ENCODE measurements around the gene MINDY4.

Gene MINDY4

GRCh38 chr7:30886608-30887011, 115.4 kb downstream of the MINDY4 start:
- no peaks in the 10 kb centered on the region for H3K27me3 ChIP-seq (ENCODE audit: control insufficient read depth, insufficient read depth, low read length)
- no peaks in the 10 kb centered on the region for H3K9me3 ChIP-seq (ENCODE audit: control insufficient read depth, insufficient read depth, low read length)
- H3K9ac ChIP-seq (ENCODE audit: low read depth, low read length), result no peak overlapping the region
- H3K4me1 ChIP-seq (ENCODE audit: control insufficient read depth, insufficient read depth, low read length), result peaks cover 19% of the 10 kb centered on the region
- H3K27ac ChIP-seq (ENCODE audit: low read depth, low read length), result no peak overlapping the region
- no peak overlapping the region for H3K4me3 ChIP-seq (ENCODE audit: low read depth, low read length)
- no peaks in the 10 kb centered on the region for H3K36me3 ChIP-seq (ENCODE audit: control insufficient read depth, insufficient read depth, low read length)

GRCh38 chr7:30887464-30887872, 116.3 kb downstream of the MINDY4 start:
- no peak overlapping the region for H3K9ac ChIP-seq (ENCODE audit: low read depth, low read length)
- H3K27ac ChIP-seq (ENCODE audit: low read depth, low read length), result peak overlapping the region; percentile 10
- H3K36me3 ChIP-seq (ENCODE audit: control insufficient read depth, insufficient read depth, low read length), result no peaks in the 10 kb centered on the region
- no peaks in the 10 kb centered on the region for H3K27me3 ChIP-seq (ENCODE audit: control insufficient read depth, insufficient read depth, low read length)
- H3K9me3 ChIP-seq (ENCODE audit: control insufficient read depth, insufficient read depth, low read length), result no peaks in the 10 kb centered on the region
- H3K4me1 ChIP-seq (ENCODE audit: control insufficient read depth, insufficient read depth, low read length), result peaks cover 19% of the 10 kb centered on the region
- no peak overlapping the region for H3K4me3 ChIP-seq (ENCODE audit: low read depth, low read length)

GRCh38 chr7:30888747-30889146, 117.5 kb downstream of the MINDY4 start:
- Histone ChIP-seq H3K27me3 (ENCODE audit: control insufficient read depth, insufficient read depth, low read length) (no peaks in the 10 kb centered on the region), H3K4me1 (ENCODE audit: control insufficient read depth, insufficient read depth, low read length) (peaks cover 19% of the 10 kb centered on the region), H3K36me3 (ENCODE audit: control insufficient read depth, insufficient read depth, low read length) (no peaks in the 10 kb centered on the region), H3K9ac (ENCODE audit: low read depth, low read length) (no peak overlapping the region), H3K9me3 (ENCODE audit: control insufficient read depth, insufficient read depth, low read length) (no peaks in the 10 kb centered on the region), H3K27ac (ENCODE audit: low read depth, low read length) (no peak overlapping the region), H3K4me3 (ENCODE audit: low read depth, low read length) (no peak overlapping the region)

GRCh38 chr7:30890226-30890625, 119.0 kb downstream of the MINDY4 start:
- H3K36me3 ChIP-seq (ENCODE audit: control insufficient read depth, insufficient read depth, low read length), result no peaks in the 10 kb centered on the region
- H3K9me3 ChIP-seq (ENCODE audit: control insufficient read depth, insufficient read depth, low read length), result no peaks in the 10 kb centered on the region
- H3K4me3 ChIP-seq (ENCODE audit: low read depth, low read length), result no peak overlapping the region
- H3K27me3 ChIP-seq (ENCODE audit: control insufficient read depth, insufficient read depth, low read length), result no peaks in the 10 kb centered on the region
- peaks cover 19% of the 10 kb centered on the region for H3K4me1 ChIP-seq (ENCODE audit: control insufficient read depth, insufficient read depth, low read length)
- H3K27ac ChIP-seq (ENCODE audit: low read depth, low read length), result no peak overlapping the region
- no peak overlapping the region for H3K9ac ChIP-seq (ENCODE audit: low read depth, low read length)

GRCh38 chr7:30893357-30893756, 122.1 kb downstream of the MINDY4 start:
- Histone ChIP-seq H3K9ac (ENCODE audit: low read depth, low read length) (no peak overlapping the region), H3K36me3 (ENCODE audit: control insufficient read depth, insufficient read depth, low read length) (no peaks in the 10 kb centered on the region), H3K27ac (ENCODE audit: low read depth, low read length) (no peak overlapping the region), H3K27me3 (ENCODE audit: control insufficient read depth, insufficient read depth, low read length) (no peaks in the 10 kb centered on the region), H3K4me3 (ENCODE audit: low read depth, low read length) (no peak overlapping the region), H3K4me1 (ENCODE audit: control insufficient read depth, insufficient read depth, low read length) (peaks cover 5% of the 10 kb centered on the region), H3K9me3 (ENCODE audit: control insufficient read depth, insufficient read depth, low read length) (no peaks in the 10 kb centered on the region)

- Histone ChIP-seq H3K4me3 (ENCODE audit: low read depth, low read length) (no peak overlapping the region), H3K4me1 (ENCODE audit: control insufficient read depth, insufficient read depth, low read length) (no peaks in the 10 kb centered on the region), H3K27ac (ENCODE audit: low read depth, low read length) (no peak overlapping the region)
Measured at GRCh38 chr7:30894009-30894408, 122.8 kb downstream of the MINDY4 start.

GRCh38 chr7:30894866-30895605, 123.8 kb downstream of the MINDY4 start:
- H3K36me3 ChIP-seq (ENCODE audit: control insufficient read depth, insufficient read depth, low read length), result no peaks in the 10 kb centered on the region
- H3K9ac ChIP-seq (ENCODE audit: low read depth, low read length), result no peak overlapping the region
- H3K27ac ChIP-seq (ENCODE audit: low read depth, low read length), result no peak overlapping the region
- H3K4me1 ChIP-seq (ENCODE audit: control insufficient read depth, insufficient read depth, low read length), result no peaks in the 10 kb centered on the region
- no peak overlapping the region for H3K4me3 ChIP-seq (ENCODE audit: low read depth, low read length)
- no peaks in the 10 kb centered on the region for H3K27me3 ChIP-seq (ENCODE audit: control insufficient read depth, insufficient read depth, low read length)
- H3K9me3 ChIP-seq (ENCODE audit: control insufficient read depth, insufficient read depth, low read length), result no peaks in the 10 kb centered on the region

More at GRCh38 chr7:30894009-30894408, 122.8 kb downstream of the MINDY4 start:
- Histone ChIP-seq H3K9ac (ENCODE audit: low read depth, low read length) (no peak overlapping the region), H3K27me3 (ENCODE audit: control insufficient read depth, insufficient read depth, low read length) (no peaks in the 10 kb centered on the region), H3K9me3 (ENCODE audit: control insufficient read depth, insufficient read depth, low read length) (no peaks in the 10 kb centered on the region), H3K36me3 (ENCODE audit: control insufficient read depth, insufficient read depth, low read length) (no peaks in the 10 kb centered on the region)

- H3K36me3 ChIP-seq (ENCODE audit: control insufficient read depth, insufficient read depth, low read length), result no peaks in the 10 kb centered on the region
- no peaks in the 10 kb centered on the region for H3K27me3 ChIP-seq (ENCODE audit: control insufficient read depth, insufficient read depth, low read length)
- no peaks in the 10 kb centered on the region for H3K9me3 ChIP-seq (ENCODE audit: control insufficient read depth, insufficient read depth, low read length)
- H3K4me3 ChIP-seq (ENCODE audit: low read depth, low read length), result no peak overlapping the region
- no peak overlapping the region for H3K27ac ChIP-seq (ENCODE audit: low read depth, low read length)
- H3K4me1 ChIP-seq (ENCODE audit: control insufficient read depth, insufficient read depth, low read length), result no peaks in the 10 kb centered on the region
- H3K9ac ChIP-seq (ENCODE audit: low read depth, low read length), result no peak overlapping the region
Measured at GRCh38 chr7:30896036-30896435, 124.8 kb downstream of the MINDY4 start.

GRCh38 chr7:30896783-30897637, 125.8 kb downstream of the MINDY4 start:
- Histone ChIP-seq H3K36me3 (ENCODE audit: control insufficient read depth, insufficient read depth, low read length) (no peaks in the 10 kb centered on the region), H3K4me1 (ENCODE audit: control insufficient read depth, insufficient read depth, low read length) (no peaks in the 10 kb centered on the region), H3K27ac (ENCODE audit: low read depth, low read length) (no peak overlapping the region), H3K4me3 (ENCODE audit: low read depth, low read length) (no peak overlapping the region), H3K9me3 (ENCODE audit: control insufficient read depth, insufficient read depth, low read length) (no peaks in the 10 kb centered on the region), H3K9ac (ENCODE audit: low read depth, low read length) (no peak overlapping the region), H3K27me3 (ENCODE audit: control insufficient read depth, insufficient read depth, low read length) (no peaks in the 10 kb centered on the region)

- Histone ChIP-seq H3K27me3 (ENCODE audit: control insufficient read depth, insufficient read depth, low read length) (no peaks in the 10 kb centered on the region), H3K9ac (ENCODE audit: low read depth, low read length) (no peak overlapping the region), H3K27ac (ENCODE audit: low read depth, low read length) (no peak overlapping the region), H3K4me1 (ENCODE audit: control insufficient read depth, insufficient read depth, low read length) (no peaks in the 10 kb centered on the region), H3K9me3 (ENCODE audit: control insufficient read depth, insufficient read depth, low read length) (no peaks in the 10 kb centered on the region), H3K36me3 (ENCODE audit: control insufficient read depth, insufficient read depth, low read length) (no peaks in the 10 kb centered on the region), H3K4me3 (ENCODE audit: low read depth, low read length) (no peak overlapping the region)
Measured at GRCh38 chr7:30897770-30898169, 126.6 kb downstream of the MINDY4 start.

GRCh38 chr7:30898411-30898810, 127.2 kb downstream of the MINDY4 start:
- Histone ChIP-seq H3K27me3 (ENCODE audit: control insufficient read depth, insufficient read depth, low read length) (no peaks in the 10 kb centered on the region), H3K4me1 (ENCODE audit: control insufficient read depth, insufficient read depth, low read length) (no peaks in the 10 kb centered on the region), H3K9ac (ENCODE audit: low read depth, low read length) (no peak overlapping the region), H3K27ac (ENCODE audit: low read depth, low read length) (no peak overlapping the region), H3K4me3 (ENCODE audit: low read depth, low read length) (no peak overlapping the region), H3K9me3 (ENCODE audit: control insufficient read depth, insufficient read depth, low read length) (no peaks in the 10 kb centered on the region), H3K36me3 (ENCODE audit: control insufficient read depth, insufficient read depth, low read length) (no peaks in the 10 kb centered on the region)
